CD4-positive, alpha-beta T cell treated with Interferon gamma for 1 hour (primary cell): ENCODE data around the gene RGMB.

Experiments used
- DNase-seq: peaks from one replicate; pipeline ENCODE4 v3.0.0-alpha.2; 2020

Gene RGMB

GRCh38 chr5:98836175-98836574 is 62.7 kb downstream of the RGMB start:
- DNase-seq = no peak

DNA sequence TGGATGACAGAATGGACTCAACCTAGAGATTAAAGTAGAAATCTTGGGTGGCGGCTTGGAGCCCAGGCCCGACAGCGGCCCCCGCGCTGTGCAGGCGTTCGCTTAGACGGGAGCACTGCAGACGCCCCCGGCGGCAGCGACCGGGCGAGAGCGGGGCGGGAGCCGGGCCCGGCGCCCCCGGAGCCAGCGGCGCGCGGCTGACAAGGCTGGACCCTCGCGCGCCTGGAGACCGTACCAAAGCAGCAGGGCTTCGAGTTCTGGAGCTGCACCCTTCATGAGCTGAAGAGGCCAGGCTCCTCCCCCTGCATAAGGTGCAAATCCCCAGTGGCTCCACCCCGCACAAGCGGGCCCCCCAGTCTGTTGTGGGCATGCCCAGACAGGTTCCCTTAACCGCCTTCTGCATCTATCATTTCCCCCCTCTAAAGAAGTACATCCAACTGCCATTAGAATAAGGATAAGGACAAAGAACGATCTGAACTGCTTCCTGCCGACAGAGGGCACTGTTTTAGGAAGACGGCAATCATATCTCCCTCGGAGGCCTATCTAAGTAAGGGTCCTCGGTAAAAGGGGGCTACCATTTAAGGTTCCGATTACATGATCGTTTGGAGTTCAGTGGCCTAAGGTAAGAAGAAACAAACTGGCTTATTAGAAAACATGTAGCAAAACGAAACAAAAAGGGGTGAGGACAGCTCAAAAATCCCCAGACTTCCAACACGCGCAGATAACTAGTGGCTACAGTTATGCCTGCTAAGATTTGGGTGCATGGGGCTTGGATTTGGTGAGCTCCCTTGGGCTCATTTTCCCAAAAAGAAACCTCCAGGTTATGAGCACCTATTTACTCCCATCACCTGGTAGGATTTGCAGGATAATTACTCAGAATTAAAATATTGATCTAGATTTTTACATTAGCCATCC is 66.3 kb downstream of the RGMB start:
- DNase-seq = no peak

DNA sequence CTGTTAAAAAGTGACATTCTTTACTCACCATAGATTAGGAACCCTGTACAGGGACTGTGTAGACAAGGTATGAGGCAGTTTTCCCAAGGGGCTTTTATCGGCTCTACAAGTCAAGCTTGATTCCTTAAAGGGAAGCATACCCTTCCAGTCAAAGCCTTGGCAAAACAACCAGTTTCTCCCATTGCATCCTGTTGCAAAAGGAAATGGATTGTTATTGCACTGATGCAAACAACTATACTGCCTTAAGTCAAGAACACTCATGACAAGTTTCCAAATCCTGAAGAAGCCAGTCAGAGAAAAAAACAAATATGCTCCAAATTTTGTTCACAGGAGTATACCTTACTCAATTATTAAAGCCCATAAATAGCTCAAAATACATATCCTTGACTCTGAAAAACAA is 67.5 kb downstream of the RGMB start:
- no peak for DNase-seq

- DNase-seq = no peak
Observed at GRCh38 chr5:98843481-98843880, 70.0 kb downstream of the RGMB start.

- DNase-seq = no peak
Observed at GRCh38 chr5:98844865-98845264, 71.4 kb downstream of the RGMB start.

GRCh38 chr5:98845878-98846277 is 72.4 kb downstream of the RGMB start:
- no peak for DNase-seq
